ENCODE measurements around the gene CX3CL1. TPM values are rescaled to one million over a fixed set of nuclear protein-coding genes. Genes with fewer than 3 reads are reported as not detected.
A peak's percentile ranks its signal among the peaks of the same experiment; 100 is the strongest.

Gene CX3CL1
- total and polyA plus RNA-seq, 10 of the 15 experiments (the other 5 are each of a cell fraction or from before 2014, with no cell fraction given): 0.03 to 1.2 (median 0.46) TPM

- ATAC-seq (no peak), DNase-seq (ENCODE audit: low read depth, low spot score) (no peak), FAIRE-seq (no peak)
- no peak overlapping the region for H3K9ac ChIP-seq (ENCODE audit: control insufficient read depth, insufficient read depth, low read length)
- H3K4me2 ChIP-seq (ENCODE audit: control insufficient read depth, insufficient read depth): no peak overlapping the region
- H3K36me3 ChIP-seq (ENCODE audit: control insufficient read depth in 2 of 2, insufficient read depth in 2 of 2, low read length in 1 of 2): no peaks in the 10 kb centered on the region
- no peak overlapping the region for H3K27ac ChIP-seq (ENCODE audit: control insufficient read depth, insufficient read depth)
- H3K4me1 ChIP-seq (ENCODE audit: control insufficient read depth, insufficient read depth, low read length): peaks cover 43% of the 10 kb centered on the region
- no peaks in the 10 kb centered on the region for H3K79me2 ChIP-seq (ENCODE audit: control insufficient read depth, insufficient read depth, low read length)
- H4K20me1 ChIP-seq (ENCODE audit: control insufficient read depth, insufficient read depth): no peaks in the 10 kb centered on the region
- intact Hi-C loops (cut with micrococcal nuclease; ENCODE audit: unreplicated experiment): loop anchor here (2.0 kb wide), 1 partner anchor 18 kb away; the partner anchor contains the start of gene CCL22
- WGBS (ENCODE audit: insufficient coverage, insufficient replicate concordance, low lambda C conversion rate, missing lambda C conversion rate): 70% methylated on average over 2 of the region's 3 CpGs
- no peaks in the 10 kb centered on the region for H3K9me3 ChIP-seq (replicated peaks; ENCODE audit: control insufficient read depth, insufficient read depth, low read length)
- no peak overlapping the region for H3K4me3 ChIP-seq
- RAD21 ChIA-PET (ENCODE audit: unreplicated experiment): interaction anchor here (0.7 to 5.3 kb wide), 10 partner anchors 10 to 76 kb away, joined by 3 to 41 read pairs (median 7); no protein-coding TSS in a partner anchor
- CTCF ChIA-PET: interaction anchor here (0.7 to 4.1 kb wide), 3 partner anchors 15 to 41 kb away, joined by 4 to 30 read pairs (median 11); no protein-coding TSS in a partner anchor
- POLR2A ChIA-PET: interaction anchor here (0.6 to 4.7 kb wide), 4 partner anchors 10 to 73 kb away, joined by 3 to 28 read pairs (median 4); no protein-coding TSS in a partner anchor
- H2AFZ ChIP-seq (ENCODE audit: control insufficient read depth, low read depth, low read length): no peak overlapping the region
- in situ Hi-C loops (cut with MboI): no loop called here
- no peaks in the 10 kb centered on the region for H3K27me3 ChIP-seq (replicated peaks in 1 of 2; ENCODE audit: control insufficient read depth in 2 of 2, insufficient read depth in 2 of 2, low read length in 1 of 2)
- no TSS peak for BruUV-seq (replicated peaks)
- SMC1A ChIA-PET (ENCODE audit: uncharacterized antibody, unreplicated experiment): interaction anchor here (0.6 to 7.0 kb wide), 8 partner anchors 8 to 829 kb away, joined by 3 to 55 read pairs (median 19); partner anchors contain the start of gene CCL22
- no peak for TF ChIP-seq NR2C2 (IDR thresholded peaks at IDR 0.05; ENCODE audit: borderline replicate concordance, control insufficient read depth, insufficient read length, low read depth)
- TF ChIP-seq BCLAF1 (IDR thresholded peaks at IDR 0.05): no peak
- TF ChIP-seq TAF1 (IDR thresholded peaks at IDR 0.05; ENCODE audit: borderline replicate concordance, low read depth, low read length): no peak
- 0 out of 2 replicates have a peak, but pooled peaks have one; percentile 20 for TF ChIP-seq YBX1 (IDR thresholded peaks at IDR 0.05)
- TF ChIP-seq E4F1 (IDR thresholded peaks at IDR 0.05; ENCODE audit: borderline replicate concordance, partially characterized antibody): peak; percentile 16
- TF ChIP-seq RUNX3 (IDR thresholded peaks at IDR 0.05; ENCODE audit: low read length): no peak
- no peak for TF ChIP-seq BMI1 (IDR thresholded peaks at IDR 0.05; ENCODE audit: borderline replicate concordance)
- peak; percentile 53; the same call in 1 of the 2 replicates for TF ChIP-seq PKNOX1 (IDR thresholded peaks at IDR 0.05)
- TF ChIP-seq JUNB (IDR thresholded peaks at IDR 0.05): no peak
- TF ChIP-seq HDAC6 (IDR thresholded peaks at IDR 0.05; ENCODE audit: unreplicated experiment): no peak
- TF ChIP-seq ZNF207 (IDR thresholded peaks at IDR 0.05; ENCODE audit: borderline replicate concordance): no peak
- TF ChIP-seq RB1 (IDR thresholded peaks at IDR 0.05; ENCODE audit: borderline replicate concordance): no peak
- no peak for TF ChIP-seq SIX5 (IDR thresholded peaks at IDR 0.05; ENCODE audit: low read depth, low read length, severe bottlenecking)
- no peak for TF ChIP-seq REST (IDR thresholded peaks at IDR 0.05; ENCODE audit: low read depth, low read length)
Observed at GRCh38 chr16:57376313-57376818, 4.1 kb downstream of the CX3CL1 start.
